ENCODE data around the gene SPDYE17.
"Not testable (repeated sequence)": the region's sequence is repeated elsewhere in the genome, so short reads cannot be mapped to it uniquely, and the experiment has no call there.

The SPDYE17 gene

DNA sequence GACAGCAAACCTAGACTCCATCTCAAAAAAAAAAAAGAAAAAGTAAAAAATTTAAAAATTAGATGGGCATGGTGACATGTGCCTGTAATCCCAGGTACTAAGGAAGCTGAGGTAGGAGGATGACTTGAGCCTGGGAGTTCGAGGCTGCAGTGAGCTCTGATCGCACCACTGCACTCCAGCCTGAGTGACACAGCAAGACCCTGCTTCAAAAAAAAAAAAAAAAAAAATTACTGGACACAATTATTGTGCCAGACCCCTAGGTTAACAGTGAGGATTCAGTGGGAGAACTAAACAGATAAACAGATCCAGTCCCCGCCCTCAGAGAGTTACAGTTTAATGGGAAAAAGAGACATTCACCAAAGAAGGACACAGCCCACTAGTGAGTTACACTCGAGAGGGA, 31.6 kb upstream of the SPDYE17 start:
- not testable (repeated sequence) for H3K23ac ChIP-seq (ENCODE audit: low read length); H3K18ac ChIP-seq (ENCODE audit: low read length); H3K79me2 ChIP-seq (ENCODE audit: control insufficient read depth, insufficient read depth, low read length, poor library complexity); H3K27me3 ChIP-seq (ENCODE audit: insufficient read depth, low read length); H3K9me3 ChIP-seq (ENCODE audit: insufficient read depth, low read depth, low read length); H4K91ac ChIP-seq (ENCODE audit: low read depth, low read length); H2BK120ac ChIP-seq (ENCODE audit: insufficient read depth, low read length, poor library complexity); H3K36me3 ChIP-seq (ENCODE audit: control insufficient read depth in 1 of 2, insufficient read depth in 2 of 2, low read length in 2 of 2); H2AFZ ChIP-seq (ENCODE audit: insufficient read depth, low read length, poor library complexity); H3K14ac ChIP-seq (ENCODE audit: low read length); H3K9ac ChIP-seq (ENCODE audit: low read length); H2BK12ac ChIP-seq (ENCODE audit: low read length); H4K8ac ChIP-seq (ENCODE audit: low read depth, low read length); H4K12ac ChIP-seq (ENCODE audit: low read depth, low read length); H3K4me2 ChIP-seq (ENCODE audit: low read length); DNase-seq; H3K4me3 ChIP-seq (ENCODE audit: low read depth, low read length); H2AK5ac ChIP-seq (ENCODE audit: low read length); H3K4me1 ChIP-seq (ENCODE audit: control insufficient read depth in 1 of 2, insufficient read depth in 2 of 2, low read length in 2 of 2); H2BK5ac ChIP-seq (ENCODE audit: low read depth, low read length, poor library complexity); H3K79me1 ChIP-seq (ENCODE audit: low read length); H3K27ac ChIP-seq (ENCODE audit: low read depth, low read length); H3K4ac ChIP-seq (ENCODE audit: low read depth, low read length)
- no CpG with 5 or more reads among the region's 4 CpGs for WGBS (ENCODE audit: extremely low coverage, insufficient coverage, insufficient read length)

GRCh38 chr7:77062557-77062956, 30.4 kb upstream of the SPDYE17 start, which contains the start of gene SPDYE18:
SPDYE18 (minus strand) TSS chr7:77062558; CDS start chr7:77060512, 2,046 bp downstream.
- H2BK12ac ChIP-seq (ENCODE audit: low read length); H2BK5ac ChIP-seq (ENCODE audit: low read depth, low read length, poor library complexity); H4K91ac ChIP-seq (ENCODE audit: low read depth, low read length); H3K18ac ChIP-seq (ENCODE audit: low read length); H4K12ac ChIP-seq (ENCODE audit: low read depth, low read length); H3K27me3 ChIP-seq (ENCODE audit: insufficient read depth, low read length); H4K8ac ChIP-seq (ENCODE audit: low read depth, low read length); H3K9me3 ChIP-seq (ENCODE audit: insufficient read depth, low read depth, low read length); H3K4me2 ChIP-seq (ENCODE audit: low read length); H3K79me2 ChIP-seq (ENCODE audit: control insufficient read depth, insufficient read depth, low read length, poor library complexity); DNase-seq; H3K36me3 ChIP-seq (ENCODE audit: control insufficient read depth in 1 of 2, insufficient read depth in 2 of 2, low read length in 2 of 2); H3K4me3 ChIP-seq (ENCODE audit: low read depth, low read length); H2AFZ ChIP-seq (ENCODE audit: insufficient read depth, low read length, poor library complexity); H3K14ac ChIP-seq (ENCODE audit: low read length); H2AK5ac ChIP-seq (ENCODE audit: low read length); H2BK120ac ChIP-seq (ENCODE audit: insufficient read depth, low read length, poor library complexity); H3K4ac ChIP-seq (ENCODE audit: low read depth, low read length); H3K4me1 ChIP-seq (ENCODE audit: control insufficient read depth in 1 of 2, insufficient read depth in 2 of 2, low read length in 2 of 2); H3K23ac ChIP-seq (ENCODE audit: low read length); H3K79me1 ChIP-seq (ENCODE audit: low read length); H3K9ac ChIP-seq (ENCODE audit: low read length); H3K27ac ChIP-seq (ENCODE audit: low read depth, low read length): not testable (repeated sequence)
- WGBS (ENCODE audit: extremely low coverage, insufficient coverage, insufficient read length), result no CpG with 5 or more reads among the region's 4 CpGs

- not testable (repeated sequence) for H3K79me2 ChIP-seq (ENCODE audit: control insufficient read depth, insufficient read depth, low read length, poor library complexity); H2BK120ac ChIP-seq (ENCODE audit: insufficient read depth, low read length, poor library complexity); H3K36me3 ChIP-seq (ENCODE audit: control insufficient read depth in 1 of 2, insufficient read depth in 2 of 2, low read length in 2 of 2); H4K91ac ChIP-seq (ENCODE audit: low read depth, low read length); H2BK5ac ChIP-seq (ENCODE audit: low read depth, low read length, poor library complexity); H4K12ac ChIP-seq (ENCODE audit: low read depth, low read length); H3K4me1 ChIP-seq (ENCODE audit: control insufficient read depth in 1 of 2, insufficient read depth in 2 of 2, low read length in 2 of 2); H3K79me1 ChIP-seq (ENCODE audit: low read length); H3K23ac ChIP-seq (ENCODE audit: low read length); H2AK5ac ChIP-seq (ENCODE audit: low read length); H3K14ac ChIP-seq (ENCODE audit: low read length); H3K4me2 ChIP-seq (ENCODE audit: low read length); H4K8ac ChIP-seq (ENCODE audit: low read depth, low read length); H3K27ac ChIP-seq (ENCODE audit: low read depth, low read length); H2BK12ac ChIP-seq (ENCODE audit: low read length); H3K27me3 ChIP-seq (ENCODE audit: insufficient read depth, low read length); H3K9me3 ChIP-seq (ENCODE audit: insufficient read depth, low read depth, low read length); H3K9ac ChIP-seq (ENCODE audit: low read length); H3K4ac ChIP-seq (ENCODE audit: low read depth, low read length); H2AFZ ChIP-seq (ENCODE audit: insufficient read depth, low read length, poor library complexity); DNase-seq; H3K18ac ChIP-seq (ENCODE audit: low read length); H3K4me3 ChIP-seq (ENCODE audit: low read depth, low read length)
- WGBS (ENCODE audit: extremely low coverage, insufficient coverage, insufficient read length), result no CpG with 5 or more reads among the region's 10 CpGs
Measured at GRCh38 chr7:77026349-77026748, 5.8 kb downstream of the SPDYE17 start.

- H3K27ac ChIP-seq (ENCODE audit: low read depth, low read length); H2BK120ac ChIP-seq (ENCODE audit: insufficient read depth, low read length, poor library complexity); H3K4ac ChIP-seq (ENCODE audit: low read depth, low read length); H2BK5ac ChIP-seq (ENCODE audit: low read depth, low read length, poor library complexity); H3K14ac ChIP-seq (ENCODE audit: low read length); H3K23ac ChIP-seq (ENCODE audit: low read length); H3K9ac ChIP-seq (ENCODE audit: low read length); H3K79me1 ChIP-seq (ENCODE audit: low read length); H3K4me2 ChIP-seq (ENCODE audit: low read length); H4K12ac ChIP-seq (ENCODE audit: low read depth, low read length); H4K91ac ChIP-seq (ENCODE audit: low read depth, low read length); H2BK12ac ChIP-seq (ENCODE audit: low read length); H3K79me2 ChIP-seq (ENCODE audit: control insufficient read depth, insufficient read depth, low read length, poor library complexity); H4K8ac ChIP-seq (ENCODE audit: low read depth, low read length); DNase-seq; H3K27me3 ChIP-seq (ENCODE audit: insufficient read depth, low read length); H3K18ac ChIP-seq (ENCODE audit: low read length); H2AFZ ChIP-seq (ENCODE audit: insufficient read depth, low read length, poor library complexity); H3K36me3 ChIP-seq (ENCODE audit: control insufficient read depth in 1 of 2, insufficient read depth in 2 of 2, low read length in 2 of 2); H3K4me3 ChIP-seq (ENCODE audit: low read depth, low read length); H2AK5ac ChIP-seq (ENCODE audit: low read length); H3K4me1 ChIP-seq (ENCODE audit: control insufficient read depth in 1 of 2, insufficient read depth in 2 of 2, low read length in 2 of 2); H3K9me3 ChIP-seq (ENCODE audit: insufficient read depth, low read depth, low read length): not testable (repeated sequence)
- WGBS (ENCODE audit: extremely low coverage, insufficient coverage, insufficient read length), result no CpG with 5 or more reads among the region's 16 CpGs
Measured at GRCh38 chr7:77010074-77010680, 22.0 kb downstream of the SPDYE17 start.

Data from trophoblast cell (in vitro differentiated cells and primary cell).